ENCODE results near the gene LMBR1.

The LMBR1 gene

GRCh38 chr7:156691764-156692163, 201.2 kb downstream of the LMBR1 start:
- no peak for DNase-seq (ENCODE audit: low read depth)

DNA sequence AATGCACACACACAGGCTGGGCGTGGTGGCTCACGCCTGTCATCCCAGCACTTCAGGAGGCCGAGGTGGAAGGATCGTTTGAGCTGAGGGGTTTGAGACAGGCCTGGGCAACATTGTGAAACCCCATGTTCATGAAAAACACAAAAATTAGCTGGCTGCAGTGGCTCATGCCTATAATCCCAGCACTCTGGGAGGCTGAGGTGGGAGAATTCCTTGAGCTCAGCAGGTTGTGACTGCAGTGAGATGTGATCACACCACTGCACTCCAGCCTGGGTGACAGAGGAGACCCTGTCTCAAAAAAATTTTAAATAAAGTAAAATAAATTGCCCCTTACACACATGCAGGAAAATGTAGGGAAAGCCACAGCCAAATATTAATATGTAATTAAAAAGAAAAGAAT, 208.3 kb downstream of the LMBR1 start:
- DNase-seq (ENCODE audit: low read depth) = no peak

DNA sequence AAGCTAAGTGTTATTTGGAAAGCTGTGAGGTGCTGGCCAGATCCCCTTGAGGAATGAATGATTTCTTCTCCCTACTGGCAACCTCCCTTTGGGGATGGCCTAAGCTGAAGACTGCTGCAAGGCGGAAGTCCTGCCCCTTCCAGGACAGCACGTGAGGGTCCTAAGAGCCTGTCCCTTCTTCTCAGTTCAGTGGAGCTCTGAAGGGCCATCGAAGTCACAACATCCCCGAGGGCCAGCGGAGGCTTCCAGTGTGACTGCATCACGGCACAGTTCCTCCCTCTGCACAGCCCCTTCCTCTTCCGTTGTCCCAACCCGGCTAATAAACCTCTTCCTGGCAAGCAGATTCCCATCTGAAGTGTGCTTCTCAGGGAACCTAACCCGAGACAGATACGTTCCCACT, 208.7 kb downstream of the LMBR1 start:
- no peak for DNase-seq (ENCODE audit: low read depth)

DNA sequence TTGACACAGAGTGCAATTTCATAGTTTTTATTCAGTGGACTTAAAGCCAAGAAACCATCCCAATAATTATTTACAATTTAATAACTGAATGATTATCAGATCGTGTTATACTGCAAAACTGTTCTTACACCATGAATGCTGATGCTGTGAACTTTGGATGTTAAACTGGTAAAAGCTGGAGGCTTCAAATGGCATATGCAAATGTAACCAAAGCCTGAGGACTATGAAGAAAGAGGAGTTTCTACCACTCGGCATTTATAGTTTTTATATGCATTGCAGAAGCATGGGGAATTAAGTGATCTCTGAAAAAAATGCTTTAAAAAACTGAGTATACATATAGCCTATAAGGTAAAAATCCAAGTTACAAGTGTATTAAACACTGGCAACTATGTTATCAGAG, 210.1 kb downstream of the LMBR1 start:
- DNase-seq (ENCODE audit: low read depth) = no peak

- no peak for DNase-seq (ENCODE audit: low read depth)
Measured at GRCh38 chr7:156680281-156680680, 212.7 kb downstream of the LMBR1 start.

DNA sequence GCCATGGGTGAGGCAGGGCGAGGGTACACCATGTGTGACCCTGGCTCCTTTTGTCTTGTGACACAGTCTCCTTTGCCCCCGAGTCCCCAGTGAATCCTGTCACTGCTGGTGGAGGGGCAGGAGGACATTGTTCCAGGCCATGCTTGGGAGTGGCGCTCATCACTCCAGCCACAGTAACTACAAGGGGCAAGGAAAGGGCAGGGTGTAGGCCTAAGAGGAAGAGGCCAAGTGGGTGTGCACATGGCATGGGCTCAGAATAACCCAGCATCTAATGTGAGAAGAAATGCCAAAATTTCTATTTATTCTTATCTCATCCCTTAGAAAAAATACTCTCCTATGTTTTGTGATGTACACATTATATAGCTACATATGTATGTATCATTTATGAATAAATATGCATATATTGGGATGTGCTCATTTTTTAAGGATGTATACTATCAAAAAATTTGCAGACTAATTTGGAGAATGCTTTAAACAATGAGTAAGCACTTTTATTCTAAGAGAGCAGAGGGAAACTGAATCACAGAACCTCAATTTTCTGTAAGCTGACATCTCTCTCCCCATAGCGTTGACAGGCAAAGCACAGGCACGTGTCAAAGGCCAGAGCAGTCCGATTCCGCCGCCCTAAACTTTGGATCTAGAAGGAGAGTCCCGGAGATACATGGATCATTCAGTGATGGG, 215.5 kb downstream of the LMBR1 start:
- DNase-seq (ENCODE audit: low read depth) = no peak

GRCh38 chr7:156676263-156676662, 216.7 kb downstream of the LMBR1 start:
- no peak for DNase-seq (ENCODE audit: low read depth)

- DNase-seq (ENCODE audit: low read depth) = no peak
Measured at GRCh38 chr7:156675721-156676120, 217.3 kb downstream of the LMBR1 start.

GRCh38 chr7:156673902-156674301, 219.1 kb downstream of the LMBR1 start:
- DNase-seq (ENCODE audit: low read depth) = no peak

DNA sequence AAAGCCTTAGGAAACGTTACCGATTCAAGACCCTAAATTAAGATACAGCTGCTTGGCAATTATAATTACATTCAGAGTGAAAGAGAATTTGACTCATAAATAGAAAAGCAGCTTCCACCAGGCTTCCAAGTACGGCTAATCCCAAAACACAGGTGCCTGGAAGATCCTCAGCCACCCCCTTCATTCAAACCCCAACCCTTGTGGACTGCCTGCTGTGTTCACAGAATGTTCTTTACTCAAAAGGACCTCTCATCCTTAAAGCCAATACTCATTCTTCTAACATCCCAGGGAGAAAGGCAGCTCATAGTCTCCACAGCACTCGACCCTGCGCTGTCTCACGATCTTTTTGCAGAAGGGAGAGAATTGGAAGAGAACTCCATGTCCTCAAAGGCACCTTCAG, 219.5 kb downstream of the LMBR1 start:
- DNase-seq (ENCODE audit: low read depth) = no peak

- no peak for DNase-seq (ENCODE audit: low read depth)
Measured at GRCh38 chr7:156669035-156669828, 223.8 kb downstream of the LMBR1 start.

- DNase-seq (ENCODE audit: low read depth) = no peak
Measured at GRCh38 chr7:156668130-156668741, 224.7 kb downstream of the LMBR1 start.

DNA sequence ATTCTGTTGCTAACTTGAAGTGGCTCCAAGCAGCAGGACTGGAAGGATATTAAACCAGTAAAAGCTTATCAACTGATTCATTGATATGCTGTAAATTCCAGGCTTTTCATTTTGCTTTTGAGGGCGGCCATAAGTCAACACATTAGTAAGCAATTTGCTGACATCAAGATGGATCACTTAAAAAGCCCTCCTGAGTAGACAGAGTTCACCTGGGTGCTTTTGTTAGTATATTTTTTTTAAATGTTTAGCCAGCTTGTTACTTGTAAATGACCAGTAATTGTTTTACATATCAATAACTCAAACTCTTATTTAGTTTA, 225.9 kb downstream of the LMBR1 start:
- no peak for DNase-seq (ENCODE audit: low read depth)

- no peak for DNase-seq (ENCODE audit: low read depth)
Measured at GRCh38 chr7:156666368-156667109, 226.4 kb downstream of the LMBR1 start.

DNA sequence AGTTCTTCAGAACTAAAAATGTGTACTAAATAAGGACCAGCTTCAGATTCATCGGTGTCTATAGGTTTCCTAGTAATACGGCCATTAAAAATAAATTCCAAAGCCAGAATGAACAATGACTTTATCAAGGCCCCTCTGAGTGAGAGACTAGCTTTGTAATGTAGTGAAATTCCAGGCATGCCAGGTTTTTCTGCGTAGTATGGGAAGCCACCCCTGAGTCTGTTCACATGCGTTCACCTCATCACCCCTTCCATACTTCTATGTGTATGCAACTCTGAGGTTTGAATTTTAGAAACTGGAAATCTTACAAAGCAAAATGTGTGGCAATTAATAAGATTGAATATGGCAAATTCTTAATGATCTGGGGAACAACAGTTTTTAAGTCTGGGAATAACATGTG, 227.9 kb downstream of the LMBR1 start:
- DNase-seq (ENCODE audit: low read depth) = no peak

GRCh38 chr7:156662277-156662676, 230.7 kb downstream of the LMBR1 start:
- no peak for DNase-seq (ENCODE audit: low read depth)

DNA sequence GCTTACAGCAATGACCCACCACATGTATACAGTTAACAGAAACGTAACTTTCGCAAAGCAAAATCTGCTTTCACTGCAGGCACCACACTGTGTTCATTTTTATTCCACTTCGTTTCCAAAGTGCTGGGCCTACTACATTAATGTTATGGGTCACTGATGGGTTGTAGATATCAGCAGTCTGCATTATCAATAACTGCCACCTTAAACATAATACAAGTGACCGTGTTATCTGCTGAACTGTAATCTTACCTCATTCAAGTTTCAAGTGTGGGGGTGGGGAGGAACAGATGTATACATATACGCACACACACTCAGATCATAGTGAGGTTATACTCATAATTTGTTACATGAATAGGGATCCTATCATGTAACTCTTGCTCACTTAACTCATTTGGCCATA, 231.3 kb downstream of the LMBR1 start:
- DNase-seq (ENCODE audit: low read depth) = no peak

DNA sequence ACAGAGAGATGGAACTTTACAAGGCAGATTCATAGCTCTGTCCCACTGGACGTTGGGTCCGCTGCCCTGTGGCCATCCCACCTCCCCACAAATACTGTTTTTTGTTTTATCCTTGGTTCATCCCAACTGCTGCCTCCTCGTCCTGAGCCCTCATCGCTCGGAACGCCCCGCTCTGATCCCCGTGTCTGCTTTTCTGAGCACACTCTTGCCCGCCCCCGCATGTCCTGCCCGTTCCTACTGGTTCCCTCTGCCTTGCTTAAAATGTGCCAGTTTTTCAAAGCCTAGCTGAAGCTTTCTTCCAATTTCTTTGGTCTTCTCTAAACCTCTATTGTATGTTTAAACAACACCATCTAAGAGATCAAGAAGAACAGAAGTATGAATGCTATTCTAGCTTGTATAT, 233.0 kb downstream of the LMBR1 start:
- no peak for DNase-seq (ENCODE audit: low read depth)

DNA sequence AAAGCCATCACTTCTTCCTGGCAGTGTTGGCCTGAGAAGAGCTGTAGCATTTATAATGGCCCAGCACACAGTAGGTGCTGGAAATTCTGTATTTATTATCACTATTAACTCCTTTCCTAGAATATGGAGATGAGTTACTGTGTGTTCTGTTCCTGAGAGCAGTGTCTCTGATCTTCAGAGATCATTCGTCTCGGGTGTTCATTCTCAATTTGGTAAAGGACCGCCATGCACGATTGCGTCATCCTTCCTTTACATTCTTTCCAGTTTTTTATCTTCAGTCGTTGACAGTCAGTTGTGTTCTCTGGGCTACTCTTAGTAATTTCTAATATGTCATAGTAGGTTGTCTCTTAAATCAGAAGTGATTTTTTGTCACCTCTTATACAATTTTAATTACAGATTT, 233.8 kb downstream of the LMBR1 start:
- DNase-seq (ENCODE audit: low read depth) = no peak

DNA sequence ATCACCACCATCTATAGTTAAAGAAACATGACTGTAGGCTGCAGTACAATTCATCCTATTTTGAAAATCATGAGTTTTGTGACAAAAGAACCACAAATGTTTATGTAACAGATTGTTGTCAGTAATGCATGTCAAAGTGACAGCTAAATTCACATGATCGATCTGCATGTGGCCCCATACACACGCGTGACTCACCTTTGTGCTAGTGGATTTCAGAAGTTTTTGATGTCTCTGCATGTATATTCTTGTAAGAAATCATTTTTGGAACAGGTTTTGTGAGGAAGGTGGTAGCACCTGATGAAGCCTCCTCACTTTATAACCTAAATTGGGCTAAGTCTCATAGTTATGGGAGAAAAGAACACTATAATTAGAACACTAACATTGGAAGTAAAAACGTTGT, 235.3 kb downstream of the LMBR1 start:
- no peak for DNase-seq (ENCODE audit: low read depth)

GRCh38 chr7:156656598-156656997, 236.4 kb downstream of the LMBR1 start:
- DNase-seq (ENCODE audit: low read depth) = no peak

GRCh38 chr7:156655983-156656382, 237.0 kb downstream of the LMBR1 start:
- DNase-seq (ENCODE audit: low read depth) = no peak

DNA sequence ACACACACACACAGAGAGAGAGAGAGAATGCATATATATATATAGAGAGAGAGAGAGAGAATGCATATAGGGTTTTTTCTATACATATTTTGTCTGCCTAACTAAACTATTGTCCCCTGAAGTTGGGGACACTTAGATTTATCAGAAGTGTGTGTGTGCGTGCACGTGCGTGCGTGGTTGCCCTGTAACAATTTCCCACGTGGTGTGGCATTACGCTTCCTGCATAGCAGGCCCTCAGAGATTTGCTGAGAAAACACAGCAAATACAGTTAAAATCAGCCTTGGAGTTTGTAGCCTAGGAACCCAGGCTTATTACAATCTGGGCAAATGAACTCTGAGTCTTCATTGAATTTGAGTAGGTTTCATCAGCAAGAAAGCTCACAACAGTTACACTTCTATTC, 237.7 kb downstream of the LMBR1 start:
- DNase-seq (ENCODE audit: low read depth) = no peak

All from stimulated activated CD8-positive, alpha-beta memory T cell treated with anti-CD3 and anti-CD28 coated beads, Interleukin-15, amount 100 ng/mL, for 1 hour (primary cell).